ENCODE measurements around the gene RYR1.

Gene RYR1

DNA sequence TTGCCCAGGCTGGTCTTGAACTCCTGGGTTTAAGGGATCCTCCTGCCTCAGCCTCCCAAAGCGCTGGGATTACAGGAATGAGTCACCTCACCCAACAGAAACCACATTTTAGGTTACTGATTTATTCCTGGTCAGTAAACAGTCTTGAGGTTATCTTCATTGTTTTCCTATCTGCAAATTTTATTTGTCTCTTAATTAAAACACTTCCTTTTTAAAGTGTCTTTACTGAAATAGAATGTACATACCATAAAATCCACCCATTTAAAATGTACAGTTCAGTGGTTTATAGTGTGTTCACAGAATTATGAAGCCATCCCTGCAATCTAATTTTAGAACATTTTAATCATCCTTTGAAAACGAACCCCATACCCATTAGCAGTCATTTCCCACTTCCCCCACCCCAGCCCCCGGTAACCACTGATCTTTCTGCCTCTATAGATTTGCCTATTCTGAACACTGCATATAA lies 121.2 kb downstream of the RYR1 start:
- Histone ChIP-seq H2AFZ (ENCODE audit: low read length) (no peak overlapping the region), H3K4me2 (ENCODE audit: low read depth, low read length, poor library complexity, severe bottlenecking) (peak overlapping the region; percentile 8), H3K9me2 (replicated peaks; ENCODE audit: low read depth, low read length) (no peaks in the 10 kb centered on the region), H3F3A (ENCODE audit: low read depth) (no peaks in the 10 kb centered on the region), H3K27me3 (ENCODE audit: insufficient read depth, low read length, poor library complexity, severe bottlenecking) (no peaks in the 10 kb centered on the region), H3K4me1 (ENCODE audit: insufficient read depth, low read length, poor library complexity, severe bottlenecking) (no peaks in the 10 kb centered on the region), H4K20me1 (ENCODE audit: insufficient read depth, low read length, poor library complexity, severe bottlenecking) (no peaks in the 10 kb centered on the region), H3K36me3 (ENCODE audit: insufficient read depth, low read length) (no peaks in the 10 kb centered on the region), H3K4me3 (ENCODE audit: low read length, poor library complexity, severe bottlenecking) (no peak overlapping the region), H3K9me3 (ENCODE audit: insufficient read depth, low read depth, low read length) (no peaks in the 10 kb centered on the region), H3K79me2 (ENCODE audit: insufficient read depth, low read length) (no peaks in the 10 kb centered on the region), H3K9ac (ENCODE audit: low read depth, low read length, poor library complexity, severe bottlenecking) (no peak overlapping the region)
- no peak for TF ChIP-seq EZH2phosphoT487 (IDR thresholded peaks at IDR 0.05; ENCODE audit: borderline replicate concordance)
- TF ChIP-seq, protein P1, sequence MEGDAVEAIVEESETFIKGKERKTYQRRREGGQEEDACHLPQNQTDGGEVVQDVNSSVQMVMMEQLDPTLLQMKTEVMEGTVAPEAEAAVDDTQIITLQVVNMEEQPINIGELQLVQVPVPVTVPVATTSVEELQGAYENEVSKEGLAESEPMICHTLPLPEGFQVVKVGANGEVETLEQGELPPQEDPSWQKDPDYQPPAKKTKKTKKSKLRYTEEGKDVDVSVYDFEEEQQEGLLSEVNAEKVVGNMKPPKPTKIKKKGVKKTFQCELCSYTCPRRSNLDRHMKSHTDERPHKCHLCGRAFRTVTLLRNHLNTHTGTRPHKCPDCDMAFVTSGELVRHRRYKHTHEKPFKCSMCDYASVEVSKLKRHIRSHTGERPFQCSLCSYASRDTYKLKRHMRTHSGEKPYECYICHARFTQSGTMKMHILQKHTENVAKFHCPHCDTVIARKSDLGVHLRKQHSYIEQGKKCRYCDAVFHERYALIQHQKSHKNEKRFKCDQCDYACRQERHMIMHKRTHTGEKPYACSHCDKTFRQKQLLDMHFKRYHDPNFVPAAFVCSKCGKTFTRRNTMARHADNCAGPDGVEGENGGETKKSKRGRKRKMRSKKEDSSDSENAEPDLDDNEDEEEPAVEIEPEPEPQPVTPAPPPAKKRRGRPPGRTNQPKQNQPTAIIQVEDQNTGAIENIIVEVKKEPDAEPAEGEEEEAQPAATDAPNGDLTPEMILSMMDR (conservative IDR thresholded peaks at IDR 0.05; ENCODE audit: low read length) = no peak

DNA sequence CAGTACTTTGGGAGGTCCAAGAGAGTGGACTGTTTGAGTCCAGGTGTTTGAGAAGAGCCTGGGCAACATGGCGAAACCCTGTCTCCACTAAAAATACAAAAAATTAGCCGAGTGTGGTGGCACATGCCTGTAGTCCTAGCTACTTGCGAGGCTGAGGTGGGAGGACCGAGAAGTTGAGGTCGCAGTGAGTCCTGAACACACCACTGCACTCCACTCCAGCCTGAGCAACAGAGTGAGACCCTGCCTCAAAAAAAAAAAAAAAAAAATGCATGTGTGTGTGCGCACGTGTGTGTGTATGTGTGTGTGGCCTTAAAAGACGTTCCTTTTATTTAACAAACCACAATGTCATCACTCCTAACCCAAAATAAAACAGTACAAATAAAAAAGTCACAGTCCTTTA lies 121.7 kb downstream of the RYR1 start:
- H3K27me3 ChIP-seq (ENCODE audit: insufficient read depth, low read length, poor library complexity, severe bottlenecking) = no peaks in the 10 kb centered on the region
- H4K20me1 ChIP-seq (ENCODE audit: insufficient read depth, low read length, poor library complexity, severe bottlenecking) = no peaks in the 10 kb centered on the region
- H3K36me3 ChIP-seq (ENCODE audit: insufficient read depth, low read length) = no peaks in the 10 kb centered on the region
- no peaks in the 10 kb centered on the region for H3K79me2 ChIP-seq (ENCODE audit: insufficient read depth, low read length)
- H3K4me2 ChIP-seq (ENCODE audit: low read depth, low read length, poor library complexity, severe bottlenecking) = peak overlapping the region; percentile 8
- TF ChIP-seq, protein P1 (conservative IDR thresholded peaks at IDR 0.05; ENCODE audit: low read length) = no peak
- no peak for TF ChIP-seq EZH2phosphoT487 (IDR thresholded peaks at IDR 0.05; ENCODE audit: borderline replicate concordance)
- H3K9me2 ChIP-seq (replicated peaks; ENCODE audit: low read depth, low read length) = no peaks in the 10 kb centered on the region
- H3K4me1 ChIP-seq (ENCODE audit: insufficient read depth, low read length, poor library complexity, severe bottlenecking) = no peaks in the 10 kb centered on the region
- no peak overlapping the region for H3K9ac ChIP-seq (ENCODE audit: low read depth, low read length, poor library complexity, severe bottlenecking)
- no peaks in the 10 kb centered on the region for H3F3A ChIP-seq (ENCODE audit: low read depth)
- no peak overlapping the region for H3K4me3 ChIP-seq (ENCODE audit: low read length, poor library complexity, severe bottlenecking)
- H2AFZ ChIP-seq (ENCODE audit: low read length) = no peak overlapping the region
- no peaks in the 10 kb centered on the region for H3K9me3 ChIP-seq (ENCODE audit: insufficient read depth, low read depth, low read length)

DNA sequence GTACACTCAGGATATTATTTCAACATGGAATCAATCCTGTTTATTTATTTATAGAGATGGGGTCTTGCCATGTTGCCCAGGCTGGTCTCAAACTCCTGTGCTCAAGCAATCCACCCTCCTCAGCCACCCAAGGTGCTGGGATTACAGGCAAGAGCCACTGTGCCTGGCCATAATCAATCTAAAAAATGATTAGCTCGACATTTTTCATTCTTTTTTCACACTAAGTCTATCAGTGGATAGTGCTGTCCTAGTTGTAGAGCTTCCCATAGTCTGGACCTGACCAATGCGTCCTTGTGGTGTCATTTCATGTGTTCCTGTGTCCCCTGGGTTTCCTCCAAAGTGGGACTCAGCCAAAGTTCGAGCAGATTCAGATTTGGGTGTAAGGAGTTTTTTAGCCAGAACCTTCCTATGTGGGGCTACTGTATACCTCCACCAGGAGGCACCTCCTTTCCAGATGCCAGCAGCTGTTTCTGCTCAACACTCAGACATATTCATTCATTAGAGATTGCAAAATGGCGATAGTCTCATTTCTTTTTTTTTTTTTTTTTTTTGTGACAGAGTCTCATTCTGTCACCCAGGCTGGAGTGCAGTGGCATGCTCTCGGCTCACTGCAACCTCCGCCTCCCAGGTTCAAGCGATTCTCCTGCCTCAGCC lies 123.2 kb downstream of the RYR1 start:
- no peaks in the 10 kb centered on the region for H4K20me1 ChIP-seq (ENCODE audit: insufficient read depth, low read length, poor library complexity, severe bottlenecking)
- no peak overlapping the region for H3K4me3 ChIP-seq (ENCODE audit: low read length, poor library complexity, severe bottlenecking)
- TF ChIP-seq EZH2phosphoT487 (IDR thresholded peaks at IDR 0.05; ENCODE audit: borderline replicate concordance) = no peak
- TF ChIP-seq, protein P1 (conservative IDR thresholded peaks at IDR 0.05; ENCODE audit: low read length) = peak; percentile 32
- H3K79me2 ChIP-seq (ENCODE audit: insufficient read depth, low read length) = no peaks in the 10 kb centered on the region
- H3K27me3 ChIP-seq (ENCODE audit: insufficient read depth, low read length, poor library complexity, severe bottlenecking) = no peaks in the 10 kb centered on the region
- H3K9ac ChIP-seq (ENCODE audit: low read depth, low read length, poor library complexity, severe bottlenecking) = no peak overlapping the region
- no peaks in the 10 kb centered on the region for H3F3A ChIP-seq (ENCODE audit: low read depth)
- H3K9me3 ChIP-seq (ENCODE audit: insufficient read depth, low read depth, low read length) = no peaks in the 10 kb centered on the region
- H3K9me2 ChIP-seq (replicated peaks; ENCODE audit: low read depth, low read length) = no peaks in the 10 kb centered on the region
- H3K36me3 ChIP-seq (ENCODE audit: insufficient read depth, low read length) = no peaks in the 10 kb centered on the region
- no peak overlapping the region for H3K4me2 ChIP-seq (ENCODE audit: low read depth, low read length, poor library complexity, severe bottlenecking)
- no peak overlapping the region for H2AFZ ChIP-seq (ENCODE audit: low read length)
- no peaks in the 10 kb centered on the region for H3K4me1 ChIP-seq (ENCODE audit: insufficient read depth, low read length, poor library complexity, severe bottlenecking)

All from Loucy (cell line).